SK-MEL-5 (cell line): ENCODE measurements around the gene GGACT. TPM values are rescaled to one million over a fixed set of nuclear protein-coding genes. Genes with fewer than 3 reads are reported as not detected.
A peak's percentile ranks its signal among the peaks of the same experiment; 100 is the strongest.
"Not testable (repeated sequence)": the region's sequence is repeated elsewhere in the genome, so short reads cannot be mapped to it uniquely, and the experiment has no call there.

ENCODE experiments used
- DNase-seq: peaks from one replicate; pipeline ENCODE4 v3.0.0-alpha.2; 2016; ENCODE audit warnings: low read depth, low spot score
- in situ Hi-C: cut with HindIII; loops from 2 replicates; pipeline ENCODE4 v1.10.0; 2016; ENCODE audit warnings: low sequenced_read_pairs, high pct_unique_total_duplicates, low pct_unique_long_range_greater_than_20kb
- total RNA-seq: library from RNA; depleted of rRNA; stranded (reverse); fragments of >200 nt; shearing (Covaris generic); gene quantifications from 2 replicates; pipeline ENCODE4 v1.2.3, GENCODE V29; 2014

GGACT gene
- total RNA-seq, 1 experiment from 2014 or later = 9.2 TPM

DNA sequence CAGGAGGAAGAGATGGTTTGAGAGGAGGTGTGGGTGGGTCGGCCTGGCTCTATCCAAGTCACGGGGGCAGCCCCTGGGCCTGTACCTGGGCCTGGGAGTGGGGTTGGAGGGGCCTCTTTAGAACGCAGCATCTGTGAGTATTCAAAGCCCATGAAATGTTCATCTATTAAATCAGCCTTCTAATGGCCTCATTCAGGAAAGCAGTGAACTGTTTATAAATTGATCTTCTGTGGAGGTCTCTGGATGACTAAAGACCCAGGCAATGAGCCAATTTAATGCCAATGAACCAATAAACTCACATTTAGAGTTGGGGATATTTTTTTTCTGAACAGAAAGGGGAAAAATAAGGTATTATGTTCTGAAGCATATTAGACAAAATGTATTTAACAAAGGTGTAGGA, 19.9 kb upstream of the GGACT start:
- DNase-seq = no peak
- in situ Hi-C loops = no loop called here

DNA sequence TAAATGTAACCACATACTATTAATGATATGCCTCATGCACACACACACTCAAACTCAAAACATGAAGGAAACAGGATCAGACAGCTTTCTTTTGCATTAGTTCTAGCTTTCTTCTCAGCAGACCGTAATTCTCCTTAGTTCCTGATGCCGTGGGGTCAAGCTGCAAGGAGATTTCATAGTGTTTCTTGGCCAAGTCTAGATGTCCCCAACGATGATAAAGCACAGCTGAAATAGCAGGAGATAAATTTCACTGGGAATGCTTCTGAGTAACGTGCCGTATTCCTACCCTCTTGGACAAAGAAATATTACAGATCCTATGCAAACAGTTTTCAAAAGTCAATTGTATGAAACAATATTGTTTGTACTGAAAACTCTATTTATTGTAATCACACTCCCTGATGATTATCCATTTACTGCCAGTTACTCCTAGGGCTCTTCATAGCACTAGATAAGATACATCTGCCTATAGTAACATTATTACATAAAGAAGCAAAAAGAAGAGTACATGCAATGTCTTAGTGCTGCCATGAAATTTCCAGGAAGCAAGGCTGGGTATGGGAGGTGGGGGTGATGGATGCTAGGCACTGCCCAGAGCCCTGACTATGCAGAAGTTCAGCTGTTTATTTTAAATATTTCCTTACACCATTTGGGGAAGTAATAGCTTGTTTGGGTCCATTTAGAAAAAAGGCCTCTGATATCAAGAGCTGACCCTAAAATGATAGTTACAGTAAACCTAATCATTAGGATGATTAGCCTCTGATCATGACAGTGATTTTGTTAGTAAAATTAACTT, 16.5 kb upstream of the GGACT start:
- in situ Hi-C loops = no loop called here
- DNase-seq = no peak

DNA sequence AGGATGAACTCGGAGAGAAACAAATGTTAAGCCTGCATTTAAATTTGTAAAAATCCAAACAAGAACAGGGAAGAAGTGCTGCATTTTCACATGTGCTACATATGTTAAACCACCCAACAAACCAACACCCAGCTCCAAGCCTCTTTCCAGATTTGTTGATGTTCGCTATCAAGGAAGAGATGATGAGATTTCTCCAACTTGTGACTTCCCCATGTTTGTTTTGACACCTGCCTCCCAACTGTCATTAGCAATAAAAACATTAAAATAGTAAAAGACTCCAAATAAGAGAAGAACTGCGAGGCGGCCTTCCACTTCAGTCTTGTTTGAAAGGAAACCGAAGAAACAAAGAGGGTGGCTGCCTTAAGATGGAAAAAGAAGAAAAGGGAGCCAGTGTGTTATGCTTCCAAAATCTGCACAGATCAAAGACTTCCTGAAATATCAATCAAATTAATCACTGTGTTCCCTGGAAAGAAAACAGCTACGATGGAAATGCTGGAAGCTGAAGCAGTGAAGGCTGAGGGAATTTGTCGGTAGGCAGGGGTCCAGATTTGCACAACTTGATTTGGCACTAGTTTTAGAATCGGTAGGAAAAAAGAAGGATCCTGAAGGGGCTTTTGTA, 14.0 kb upstream of the GGACT start:
- in situ Hi-C loops = no loop called here
- DNase-seq = no peak

DNA sequence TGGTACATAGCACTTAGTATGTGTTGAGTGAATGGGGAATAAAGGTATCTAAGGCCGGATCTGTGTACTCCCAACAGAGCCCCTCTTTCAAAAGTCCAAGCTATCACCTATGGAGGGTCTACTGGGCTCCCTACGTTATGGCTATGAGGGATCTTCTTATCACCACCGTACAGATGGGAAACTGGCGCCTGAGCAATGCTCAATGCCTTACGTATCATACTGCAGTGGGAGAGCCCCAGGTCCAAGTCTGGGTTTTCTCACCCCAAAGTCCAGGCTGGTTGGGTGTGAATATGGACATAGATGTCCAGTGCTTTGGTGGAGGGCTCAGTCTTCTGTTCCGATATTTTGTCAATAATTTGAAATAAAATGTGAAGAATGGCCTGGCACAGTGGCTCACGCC, 13.1 kb upstream of the GGACT start:
- no peak for DNase-seq
- in situ Hi-C loops = no loop called here

DNA sequence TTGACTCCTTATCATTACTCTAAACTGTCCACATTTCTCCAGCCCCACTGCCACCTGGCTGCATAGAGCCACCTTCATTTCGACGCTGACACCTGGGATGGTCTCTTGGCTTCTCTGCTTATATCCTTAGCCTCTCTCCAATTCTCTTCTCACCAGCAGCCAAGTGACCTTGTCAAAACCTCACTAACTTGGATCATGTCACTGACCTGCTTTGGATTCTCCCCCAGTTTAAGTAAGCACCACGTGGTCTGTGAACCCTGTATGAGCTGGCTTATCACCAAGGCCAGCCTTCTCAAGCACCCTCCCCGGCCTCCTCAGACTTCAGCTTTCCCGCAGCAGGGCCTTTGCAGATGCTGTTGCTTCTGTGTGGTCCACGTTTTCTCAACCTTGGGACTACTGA, 12.3 kb upstream of the GGACT start:
- no peak for DNase-seq
- in situ Hi-C loops = no loop called here

DNA sequence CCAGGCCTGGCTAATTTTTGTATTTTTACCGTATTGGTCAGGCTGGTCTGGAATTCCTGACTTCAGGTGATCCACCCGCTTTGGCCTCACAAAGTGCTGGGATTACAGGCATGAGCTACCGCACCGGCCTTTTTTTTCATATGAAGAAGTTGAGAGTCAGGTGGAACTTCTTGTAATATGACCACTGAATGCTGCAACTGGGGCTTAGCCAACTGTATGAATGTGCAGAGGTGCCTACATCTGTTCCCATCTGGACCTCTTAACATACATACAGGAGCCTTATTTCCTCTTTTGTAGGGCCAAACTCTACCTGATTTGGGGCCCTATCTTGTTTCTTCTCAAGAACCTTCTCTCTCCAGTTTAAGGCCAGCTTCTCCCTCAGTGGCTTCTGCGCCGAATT, 11.9 kb upstream of the GGACT start:
- in situ Hi-C loops = no loop called here
- DNase-seq = no peak

DNA sequence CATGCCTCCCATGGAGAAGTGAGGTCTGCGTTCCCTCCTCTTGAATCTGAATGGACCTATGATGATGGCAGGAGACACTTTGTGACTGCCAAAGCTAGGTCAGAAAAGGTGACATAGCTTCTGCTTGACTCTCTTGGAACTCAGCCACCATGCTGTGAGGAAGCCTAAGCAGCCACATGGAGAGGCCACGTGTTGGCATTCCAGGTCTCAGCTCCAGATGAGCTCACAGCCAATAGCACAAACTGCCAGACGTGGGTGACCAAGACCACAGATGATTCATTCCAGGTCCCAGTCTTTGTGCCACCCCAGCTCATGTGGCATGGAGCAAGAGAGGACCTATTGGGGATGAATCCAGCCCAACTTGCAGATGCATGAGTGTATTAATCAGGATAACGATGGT, 8.7 kb upstream of the GGACT start:
- no peak for DNase-seq
- in situ Hi-C loops = no loop called here

DNA sequence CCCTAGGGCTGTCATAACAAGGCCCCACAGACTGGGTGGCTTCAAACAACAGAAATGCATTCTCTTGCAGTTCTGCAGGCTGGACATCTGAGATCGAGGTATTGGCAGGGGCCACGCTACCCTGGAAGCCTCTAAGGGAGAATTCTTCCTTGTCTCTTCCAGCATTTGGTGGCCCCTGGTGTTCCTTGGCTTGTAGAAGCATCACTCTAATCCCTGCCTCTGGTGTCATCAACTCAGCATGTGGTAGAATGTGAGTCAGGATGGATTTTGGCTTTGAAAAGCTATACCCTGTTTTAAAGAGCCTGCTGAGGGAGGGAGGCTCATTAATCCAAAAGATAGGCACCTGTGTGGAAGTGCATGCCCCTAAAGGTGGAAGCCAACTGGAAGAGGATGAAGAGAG, 7.9 kb upstream of the GGACT start:
- no peak for DNase-seq
- in situ Hi-C loops = no loop called here

DNA sequence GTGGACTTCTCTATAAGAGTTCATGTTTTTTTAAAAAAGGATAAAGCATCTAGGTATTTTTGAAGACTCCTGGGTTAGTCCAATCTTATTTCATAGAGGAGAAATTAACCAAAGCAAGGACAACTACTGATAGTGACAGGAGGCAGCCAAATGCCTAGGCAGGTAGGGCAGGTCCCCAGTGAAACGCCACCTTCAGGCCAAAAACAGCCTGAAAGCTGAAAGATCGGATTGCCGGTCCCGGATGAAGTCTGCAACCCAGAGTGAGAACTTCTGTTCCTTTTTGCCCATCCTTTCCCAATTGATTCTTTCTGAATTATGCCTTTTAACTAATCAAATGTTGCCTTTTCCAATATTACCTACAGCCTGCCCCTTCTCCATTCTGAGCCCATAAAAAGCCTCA, 6.1 kb upstream of the GGACT start:
- DNase-seq = peak; percentile 37
- in situ Hi-C loops = no loop called here

DNA sequence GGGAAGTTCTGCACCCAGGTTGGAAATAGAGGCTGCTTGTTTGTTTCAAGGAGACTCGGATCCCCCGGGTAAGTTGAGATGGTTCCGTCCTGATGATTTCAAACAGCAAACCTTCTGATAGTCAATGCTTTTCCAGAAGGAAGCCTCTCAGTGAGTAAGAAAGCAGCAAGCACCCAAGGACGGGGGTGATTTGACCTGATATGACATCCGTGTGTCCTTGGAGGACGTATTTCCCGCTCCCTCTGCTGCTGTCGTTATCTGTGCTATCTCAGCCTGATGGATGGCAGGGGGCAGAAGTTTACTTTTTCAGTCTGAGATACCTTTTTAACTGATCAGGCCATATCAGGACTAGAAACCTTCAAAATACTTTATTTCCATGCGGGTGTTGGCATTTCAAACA, 5.7 kb upstream of the GGACT start:
- in situ Hi-C loops = no loop called here
- no peak for DNase-seq

DNA sequence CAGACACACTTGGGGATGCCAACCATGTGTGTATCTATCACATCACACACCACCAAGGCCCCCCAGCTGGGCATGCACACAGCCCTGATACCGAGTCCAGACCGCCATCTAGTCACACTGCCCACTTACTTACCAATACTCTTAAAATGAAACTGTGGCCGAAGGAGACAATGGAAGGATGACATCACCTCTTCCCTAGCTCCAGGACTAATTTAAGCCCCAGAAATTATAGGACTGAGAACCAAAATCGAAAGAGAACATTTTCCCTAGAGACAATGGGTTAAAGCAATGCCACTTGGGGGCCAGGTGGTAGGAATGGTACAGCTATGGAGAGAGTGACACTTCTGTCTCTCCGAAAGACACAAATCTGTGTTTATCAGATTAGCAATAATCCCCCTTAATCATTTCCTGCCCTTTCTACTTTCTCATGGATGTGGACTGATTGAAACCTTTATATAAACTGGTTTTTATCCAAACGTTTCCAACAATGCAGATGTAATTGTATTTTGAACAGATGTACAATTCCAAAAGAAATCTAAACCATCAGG, 663 bp upstream of the GGACT start:
- in situ Hi-C loops = no loop called here
- no peak for DNase-seq

DNA sequence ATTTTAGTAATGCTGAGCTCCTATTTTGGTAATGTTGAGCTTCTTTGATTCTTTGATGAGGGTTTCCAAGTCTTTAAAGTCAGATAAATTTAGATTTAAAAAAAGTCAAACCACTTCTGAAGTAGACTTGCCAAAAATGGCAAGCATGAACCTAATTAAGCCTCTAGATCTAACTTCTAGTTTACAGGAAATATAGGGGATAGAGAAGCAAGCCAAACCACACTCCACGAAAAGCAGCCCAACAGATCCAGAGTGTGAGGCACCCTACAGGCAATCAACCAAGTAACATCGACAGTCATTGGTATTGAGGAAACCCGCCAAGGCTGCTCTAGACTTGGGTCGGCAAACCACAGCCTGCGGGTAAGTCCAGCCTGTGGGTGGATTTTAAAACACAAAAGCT, 3.7 kb downstream of the GGACT start:
- no peak for DNase-seq
- in situ Hi-C loops = no loop called here

DNA sequence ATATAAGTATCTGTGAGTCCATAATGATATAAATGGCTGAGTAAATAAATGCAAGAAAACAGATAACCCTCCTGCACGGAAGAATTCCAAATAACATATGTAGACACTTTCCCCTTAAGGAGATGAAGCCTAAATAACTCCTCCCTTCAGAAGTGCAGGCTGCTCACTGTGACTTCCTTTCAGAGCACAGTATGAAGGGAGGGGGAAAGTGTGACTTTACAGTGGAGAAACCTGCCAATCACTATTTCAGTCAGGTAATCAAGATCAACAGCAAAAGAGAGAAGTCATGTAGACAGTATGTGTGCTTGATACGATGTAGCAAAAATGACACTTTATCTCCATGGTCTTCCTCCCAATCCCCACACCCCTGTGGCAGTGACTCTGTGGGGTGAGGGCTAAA, 7.1 kb downstream of the GGACT start:
- DNase-seq = no peak
- in situ Hi-C loops = no loop called here

DNA sequence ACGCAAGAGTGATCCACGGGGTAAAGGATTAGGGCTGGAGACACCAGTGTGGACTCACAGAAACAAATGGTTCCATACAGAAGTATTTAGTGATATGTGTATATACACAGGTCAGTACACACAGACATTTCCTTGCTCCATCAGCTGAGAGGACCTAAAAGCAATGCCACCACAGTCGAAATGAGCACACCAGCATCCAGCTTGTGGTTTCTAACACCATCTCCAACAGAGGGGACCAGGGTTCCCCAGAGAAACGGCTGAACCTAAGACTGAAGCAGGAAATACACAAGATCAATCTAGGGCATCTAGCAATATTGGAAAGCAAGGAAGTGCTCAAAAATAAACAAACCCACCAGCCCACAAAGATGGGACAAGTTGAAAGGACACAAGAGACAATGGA, 7.6 kb downstream of the GGACT start:
- DNase-seq = no peak
- in situ Hi-C loops = no loop called here

DNA sequence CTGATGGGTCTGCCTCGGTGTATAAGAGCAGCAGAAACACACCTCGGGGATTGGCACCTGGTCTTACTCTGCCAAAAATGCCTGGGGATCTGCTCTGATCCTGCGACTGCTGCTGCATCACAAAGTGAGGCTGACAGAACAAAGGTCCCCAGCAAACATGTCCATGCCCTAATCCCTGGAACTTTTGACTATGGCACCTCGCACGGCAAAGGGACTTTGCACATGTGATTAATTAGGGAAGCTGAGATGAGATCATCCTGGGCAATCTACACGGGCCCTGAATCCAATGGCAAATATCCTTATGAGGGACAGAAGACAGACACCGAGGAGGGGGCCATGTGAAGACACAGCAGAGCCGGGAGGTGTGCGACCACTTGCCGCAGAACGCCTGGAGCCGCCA, 8.5 kb downstream of the GGACT start:
- in situ Hi-C loops = no loop called here
- no peak for DNase-seq

DNA sequence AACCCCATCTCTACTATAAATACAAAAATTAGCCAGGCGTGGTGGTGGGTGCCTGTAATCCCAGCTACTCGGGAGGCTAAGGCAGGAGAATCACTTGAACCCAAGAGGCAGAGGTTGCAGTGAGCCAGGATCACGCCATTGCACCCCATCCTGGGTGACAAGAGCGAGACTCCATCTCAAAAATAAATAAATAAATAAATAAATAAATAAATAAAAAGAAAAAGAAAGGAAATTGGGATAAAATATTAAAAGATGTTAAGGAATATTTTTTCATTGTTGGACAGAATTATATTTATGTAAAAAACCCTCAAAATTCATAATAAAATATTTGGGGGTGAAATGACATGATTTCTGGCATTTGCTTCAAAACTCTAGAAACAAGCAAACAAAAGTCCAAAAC, 11.3 kb downstream of the GGACT start:
- in situ Hi-C loops, DNase-seq: not testable (repeated sequence)

DNA sequence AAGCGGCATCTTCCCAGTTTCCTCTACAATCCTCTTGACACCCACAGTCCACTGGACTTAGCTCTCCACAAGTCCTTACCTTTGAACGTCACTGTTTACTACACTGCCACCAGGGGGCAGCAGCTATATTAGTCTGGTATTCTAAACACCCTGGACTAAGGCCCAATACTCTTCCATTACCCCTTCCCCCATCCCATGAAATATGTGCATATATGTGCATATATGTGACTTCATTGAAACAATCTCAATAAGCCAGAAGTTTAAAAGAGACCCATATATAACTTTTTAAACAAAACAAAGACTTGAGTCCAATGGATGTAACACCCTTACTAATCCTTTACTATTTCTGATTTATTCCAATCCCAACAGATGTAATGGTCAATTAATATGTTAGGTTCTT, 15.5 kb downstream of the GGACT start:
- DNase-seq = peak; percentile 89
- in situ Hi-C loops = no loop called here

DNA sequence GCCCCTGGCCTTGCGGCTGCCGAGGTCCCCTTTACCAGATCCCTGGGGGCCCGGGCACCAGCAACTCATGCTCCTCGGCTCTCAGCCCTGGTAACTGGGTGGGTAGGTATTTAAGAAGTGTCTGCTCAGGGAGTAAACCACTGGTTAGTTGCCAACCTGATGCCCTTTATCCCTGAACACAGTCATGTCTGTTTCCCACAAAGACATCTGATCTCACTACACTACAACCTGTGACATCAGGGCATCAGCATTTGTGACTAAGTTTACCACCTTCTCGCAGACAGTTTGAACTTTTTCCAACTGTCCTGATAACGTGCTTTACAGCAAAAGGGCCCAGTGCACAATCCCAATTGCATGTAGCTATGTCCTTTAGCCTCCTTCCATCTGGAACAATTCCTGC, 22.0 kb downstream of the GGACT start:
- no peak for DNase-seq
- in situ Hi-C loops = no loop called here

DNA sequence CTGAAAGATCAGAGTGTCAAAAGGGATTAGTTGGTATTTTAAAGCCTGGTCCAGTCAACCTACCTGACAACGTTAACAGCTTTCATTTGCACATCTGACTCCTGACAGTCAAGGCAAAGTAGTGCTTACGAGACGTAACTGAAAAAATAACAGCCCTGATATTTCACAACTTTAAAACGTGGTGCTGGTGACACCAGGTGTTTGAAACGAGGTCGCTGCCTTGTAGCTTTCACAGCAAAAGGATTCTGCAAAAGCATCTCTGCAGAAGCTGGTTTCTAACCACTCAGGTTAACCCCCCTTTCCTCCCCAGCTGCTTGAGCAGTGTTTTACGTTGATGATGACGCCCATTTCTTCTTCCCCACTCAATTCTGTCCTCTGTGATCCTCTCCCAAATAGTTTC, 23.3 kb downstream of the GGACT start:
- no peak for DNase-seq
- in situ Hi-C loops = no loop called here
